H1 (cell line): ENCODE data around the gene ASCC2. TPM values are rescaled to one million over a fixed set of nuclear protein-coding genes. Genes with fewer than 3 reads are reported as not detected.

Experiments used
- BRCA1 ChIP-seq: IDR thresholded peaks from 2 replicates; pipeline ENCODE4 v1.6.1; 2012; ENCODE audit warnings: low read depth, low read length, improper control_type of control experiment
- CHD1 ChIP-seq: IDR thresholded peaks from 2 replicates; pipeline ENCODE4 v1.6.1; 2012; ENCODE audit warnings: low read depth, low read length, improper control_type of control experiment
- HDAC2 ChIP-seq, 2 experiments: fragments of 300-600 bp in 1 of 2; sonication (generic) in 1 of 2; IDR thresholded peaks; 2 replicates each; pipeline ENCODE4 v1.6.1; 2011 to 2012; ENCODE audit warnings: low read depth in 2 of 2, low read length in 2 of 2, mild to moderate bottlenecking in 2 of 2, moderate library complexity in 2 of 2, borderline replicate concordance in 1 of 2, inconsistent platforms in 1 of 2
- RAD21 ChIP-seq, 2 experiments: IDR thresholded peaks in 1 of 2; conservative IDR thresholded peaks in 1 of 2; 2 replicates each; pipeline ENCODE4 v1.6.1; 2011; ENCODE audit warnings: low read depth in 2 of 2, low read length in 2 of 2, improper control_type of control experiment in 1 of 2, inconsistent platforms in 1 of 2, mild to moderate bottlenecking in 1 of 2, moderate library complexity in 1 of 2
- RFX5 ChIP-seq: IDR thresholded peaks from 2 replicates; pipeline ENCODE4 v1.6.1; 2011; ENCODE audit warnings: low read depth, low read length, improper control_type of control experiment, borderline replicate concordance
- RNF2 ChIP-seq: fragments of 200-900, 300-1000 bp; sonication (generic); IDR thresholded peaks from 2 replicates; pipeline ENCODE4 v1.7.1; 2016; ENCODE audit warnings: borderline replicate concordance, low read depth, mild to moderate bottlenecking, antibody characterized with exemption, low read length; ENCODE audit not compliant: poor library complexity, severe bottlenecking; ENCODE audit errors: missing control alignments
- TEAD4 ChIP-seq: IDR thresholded peaks from 2 replicates; pipeline ENCODE4 v1.6.1; 2012; ENCODE audit warnings: low read depth, low read length, inconsistent platforms, mixed read lengths
- ZNF274 ChIP-seq: IDR thresholded peaks from 2 replicates; pipeline ENCODE4 v1.7.0; 2012; ENCODE audit warnings: low read length, borderline replicate concordance; ENCODE audit errors: extremely low read depth
- polyA plus RNA-seq, 7 experiments: library from polyadenylated mRNA; depleted of rRNA in 3 of 7; stranded (reverse) in 5 of 7; unstranded in 2 of 7; fragments of >200 nt in 5 of 7; fragments of 200-250 nt in 2 of 7; gene quantifications; 1 replicate in 5 of 7; 2 replicates in 1 of 7; 4 replicates in 1 of 7; pipeline versions ENCODE4 v1.2.1 to v1.2.3, GENCODE V29; 2011 to 2013; ENCODE audit warnings: missing spikeins in 2 of 7, mixed read lengths in 2 of 7
- total RNA-seq: library from RNA; stranded (reverse); fragmentation: NEBNext Ultra II Directional; extraction: Animal tissue kit (Norgen Biotek cat#: 25700); gene quantifications from 2 replicates; pipeline ENCODE4 v1.2.1, GENCODE V29; 2021
- TF ChIP-seq, protein P1 (sequence below): IDR thresholded peaks from 2 replicates; pipeline ENCODE4 v1.6.1; 2012; ENCODE audit warnings: inconsistent platforms

Gene ASCC2
- total and polyA plus RNA-seq, 2 of the 8 experiments (the other 6 are each of a cell fraction or from before 2014, with no cell fraction given) = 35.0 to 35.8 TPM

DNA sequence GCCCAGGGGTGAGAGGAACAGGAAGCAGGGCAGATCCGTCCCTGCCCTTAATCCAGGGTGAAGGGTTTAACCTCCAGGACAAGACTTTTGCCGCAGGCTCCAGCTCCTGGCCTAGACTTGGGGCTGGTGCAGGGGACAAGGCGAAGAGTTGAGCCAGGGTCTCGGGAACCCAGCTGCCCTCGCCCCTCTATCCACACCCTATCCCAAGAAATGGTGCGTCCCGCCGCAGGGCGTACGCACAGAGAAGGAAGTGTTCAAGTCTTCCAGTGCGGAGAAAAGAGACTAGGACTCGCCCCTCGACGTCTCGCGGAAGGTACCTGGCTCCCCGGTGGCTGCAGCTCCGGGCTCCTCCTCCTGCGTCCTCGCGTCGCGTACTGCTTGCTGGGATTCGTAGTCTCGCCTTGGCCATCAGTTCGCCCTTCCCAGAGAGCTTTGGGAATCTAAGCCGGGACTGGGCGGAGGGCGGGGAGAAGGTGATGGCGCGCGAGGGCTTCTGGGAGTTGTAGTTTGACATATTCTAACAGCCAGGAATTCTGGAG lies 71.4 kb downstream of the ASCC2 start, which contains the start of gene ZMAT5 (continued):
- 0 out of 4 replicates have a peak, but pooled peaks of 1 of the 2 experiments have one; percentile 11 for TF ChIP-seq RAD21 (IDR thresholded peaks at IDR 0.05 in 1 of 2, conservative IDR thresholded peaks at IDR 0.05 in 1 of 2; ENCODE audit: low read depth in 2 of 2, low read length in 2 of 2)
- peak; percentile 36; the same call in 1 of the 2 replicates for TF ChIP-seq BRCA1
- no peak for TF ChIP-seq HDAC2 (IDR thresholded peaks at IDR 0.05; ENCODE audit: borderline replicate concordance in 1 of 2, low read depth in 2 of 2, low read length in 2 of 2)
- TF ChIP-seq, protein P1, sequence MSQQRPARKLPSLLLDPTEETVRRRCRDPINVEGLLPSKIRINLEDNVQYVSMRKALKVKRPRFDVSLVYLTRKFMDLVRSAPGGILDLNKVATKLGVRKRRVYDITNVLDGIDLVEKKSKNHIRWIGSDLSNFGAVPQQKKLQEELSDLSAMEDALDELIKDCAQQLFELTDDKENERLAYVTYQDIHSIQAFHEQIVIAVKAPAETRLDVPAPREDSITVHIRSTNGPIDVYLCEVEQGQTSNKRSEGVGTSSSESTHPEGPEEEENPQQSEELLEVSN = no peak
- no peak for TF ChIP-seq RFX5
- no peak for TF ChIP-seq ZNF274
- no peak for TF ChIP-seq CHD1
- TF ChIP-seq TEAD4 = no peak
- TF ChIP-seq RNF2 = no peak
